HepG2 (cell line): ENCODE data around the gene FAM209B.

ENCODE experiments used
- CC2D1A ChIP-seq: sonication (generic); formaldehyde crosslinking; IDR thresholded peaks from 2 replicates; pipeline ENCODE4 v1.8.1; 2023; ENCODE audit warnings: mild to moderate bottlenecking, missing genetic modification reagents
- CENPX ChIP-seq: sonication (generic); formaldehyde crosslinking; IDR thresholded peaks from 2 replicates; pipeline ENCODE4 v1.9.0; 2021; ENCODE audit warnings: mild to moderate bottlenecking, missing genetic modification reagents, moderate library complexity
- DNMT1 ChIP-seq: sonication (generic); formaldehyde crosslinking; IDR thresholded peaks from 2 replicates; pipeline ENCODE4 v1.5.1; 2020; ENCODE audit warnings: mild to moderate bottlenecking, missing genetic modification reagents
- EED ChIP-seq: sonication (generic); formaldehyde crosslinking; IDR thresholded peaks from 2 replicates; pipeline ENCODE4 v1.5.0; 2020; ENCODE audit warnings: mild to moderate bottlenecking, missing genetic modification reagents
- FOXA3 ChIP-seq: IDR thresholded peaks from 2 replicates; pipeline ENCODE4 v1.6.1; 2016; ENCODE audit warnings: missing genetic modification reagents, missing compliant biosample characterization
- KLF16 ChIP-seq, 2 experiments: sonication (generic) in 1 of 2; formaldehyde crosslinking in 1 of 2; IDR thresholded peaks; 2 replicates each; pipeline versions ENCODE4 v1.6.1 to v1.8.0; 2016 to 2023; ENCODE audit warnings: missing genetic modification reagents in 2 of 2, missing compliant biosample characterization in 1 of 2
- MTF2 ChIP-seq: sonication (generic); formaldehyde crosslinking; IDR thresholded peaks from 2 replicates; pipeline ENCODE4 v1.5.0; 2020; ENCODE audit warnings: missing genetic modification reagents, borderline replicate concordance
- POLR2AphosphoS5 ChIP-seq: IDR thresholded peaks from 2 replicates; pipeline ENCODE4 v1.6.1; 2012; ENCODE audit warnings: low read depth, low read length
- SOX5 ChIP-seq: IDR thresholded peaks from 2 replicates; pipeline ENCODE4 v1.6.1; 2016; ENCODE audit warnings: borderline replicate concordance
- ZMAT3 ChIP-seq: sonication (generic); formaldehyde crosslinking; conservative IDR thresholded peaks from 2 replicates; pipeline ENCODE4 v1.7.0; 2021; ENCODE audit warnings: missing genetic modification reagents
- ZNF83 ChIP-seq: sonication (generic); formaldehyde crosslinking; IDR thresholded peaks from 2 replicates; pipeline ENCODE4 v1.4.0; 2020; ENCODE audit warnings: missing genetic modification reagents, mild to moderate bottlenecking, borderline replicate concordance
- TF ChIP-seq, protein P1 (sequence below): sonication (generic); formaldehyde crosslinking; IDR thresholded peaks from 2 replicates; pipeline ENCODE4 v1.5.0; 2020; ENCODE audit warnings: mild to moderate bottlenecking, missing genetic modification reagents, moderate library complexity
- TF ChIP-seq, protein P2 (sequence below): sonication (generic); formaldehyde crosslinking; IDR thresholded peaks from 2 replicates; pipeline ENCODE4 v1.5.0; 2020; ENCODE audit warnings: mild to moderate bottlenecking, missing genetic modification reagents

DNA sequence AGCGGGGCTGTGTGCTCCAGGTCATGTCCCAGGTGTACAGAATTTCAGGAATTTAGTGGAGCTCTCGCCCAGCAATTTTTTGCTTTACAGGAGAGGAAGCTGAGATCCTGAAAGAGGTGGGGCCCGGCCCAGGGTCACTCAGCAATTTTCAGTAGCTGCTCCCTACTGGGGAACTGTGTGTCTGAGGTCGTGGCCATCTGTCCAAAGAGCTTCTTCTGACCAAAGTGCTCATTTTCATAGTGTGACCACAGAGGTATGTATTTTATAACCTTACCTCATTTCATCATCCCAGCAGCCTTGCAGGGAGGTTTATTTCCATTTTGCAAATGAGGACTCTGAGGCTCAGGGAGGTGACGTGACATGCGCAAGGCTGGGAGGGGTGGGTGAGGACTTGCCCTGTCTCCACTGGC is 46.3 kb downstream of the FAM209B start:
- TF ChIP-seq CENPX (CRISPR knock-in tag) (no peak), ZMAT3 (CRISPR knock-in tag) (no peak), ZNF83 (CRISPR knock-in tag) (no peak), SOX5 (CRISPR knock-in tag) (no peak), EED (CRISPR knock-in tag) (no peak), MTF2 (CRISPR knock-in tag) (no peak), DNMT1 (no peak), FOXA3 (CRISPR knock-in tag) (no peak), POLR2AphosphoS5 (no peak), CC2D1A (CRISPR knock-in tag) (no peak), KLF16 (CRISPR knock-in tag; IDR thresholded peaks at IDR 0.05) (no peak)
- TF ChIP-seq, protein P1, sequence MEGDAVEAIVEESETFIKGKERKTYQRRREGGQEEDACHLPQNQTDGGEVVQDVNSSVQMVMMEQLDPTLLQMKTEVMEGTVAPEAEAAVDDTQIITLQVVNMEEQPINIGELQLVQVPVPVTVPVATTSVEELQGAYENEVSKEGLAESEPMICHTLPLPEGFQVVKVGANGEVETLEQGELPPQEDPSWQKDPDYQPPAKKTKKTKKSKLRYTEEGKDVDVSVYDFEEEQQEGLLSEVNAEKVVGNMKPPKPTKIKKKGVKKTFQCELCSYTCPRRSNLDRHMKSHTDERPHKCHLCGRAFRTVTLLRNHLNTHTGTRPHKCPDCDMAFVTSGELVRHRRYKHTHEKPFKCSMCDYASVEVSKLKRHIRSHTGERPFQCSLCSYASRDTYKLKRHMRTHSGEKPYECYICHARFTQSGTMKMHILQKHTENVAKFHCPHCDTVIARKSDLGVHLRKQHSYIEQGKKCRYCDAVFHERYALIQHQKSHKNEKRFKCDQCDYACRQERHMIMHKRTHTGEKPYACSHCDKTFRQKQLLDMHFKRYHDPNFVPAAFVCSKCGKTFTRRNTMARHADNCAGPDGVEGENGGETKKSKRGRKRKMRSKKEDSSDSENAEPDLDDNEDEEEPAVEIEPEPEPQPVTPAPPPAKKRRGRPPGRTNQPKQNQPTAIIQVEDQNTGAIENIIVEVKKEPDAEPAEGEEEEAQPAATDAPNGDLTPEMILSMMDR (CRISPR knock-in tag), result no peak
- TF ChIP-seq, protein P2, sequence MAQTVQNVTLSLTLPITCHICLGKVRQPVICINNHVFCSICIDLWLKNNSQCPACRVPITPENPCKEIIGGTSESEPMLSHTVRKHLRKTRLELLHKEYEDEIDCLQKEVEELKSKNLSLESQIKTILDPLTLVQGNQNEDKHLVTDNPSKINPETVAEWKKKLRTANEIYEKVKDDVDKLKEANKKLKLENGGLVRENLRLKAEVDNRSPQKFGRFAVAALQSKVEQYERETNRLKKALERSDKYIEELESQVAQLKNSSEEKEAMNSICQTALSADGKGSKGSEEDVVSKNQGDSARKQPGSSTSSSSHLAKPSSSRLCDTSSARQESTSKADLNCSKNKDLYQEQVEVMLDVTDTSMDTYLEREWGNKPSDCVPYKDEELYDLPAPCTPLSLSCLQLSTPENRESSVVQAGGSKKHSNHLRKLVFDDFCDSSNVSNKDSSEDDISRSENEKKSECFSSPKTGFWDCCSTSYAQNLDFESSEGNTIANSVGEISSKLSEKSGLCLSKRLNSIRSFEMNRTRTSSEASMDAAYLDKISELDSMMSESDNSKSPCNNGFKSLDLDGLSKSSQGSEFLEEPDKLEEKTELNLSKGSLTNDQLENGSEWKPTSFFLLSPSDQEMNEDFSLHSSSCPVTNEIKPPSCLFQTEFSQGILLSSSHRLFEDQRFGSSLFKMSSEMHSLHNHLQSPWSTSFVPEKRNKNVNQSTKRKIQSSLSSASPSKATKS, result no peak
